AG04450 (cell line): Measurements from ENCODE around the gene UNK. TPM values are rescaled to one million over a fixed set of nuclear protein-coding genes. Genes with fewer than 3 reads are reported as not detected.

Experiments used
- CTCF ChIA-PET: fragments of 300-600, 350-600 bp; formaldehyde crosslinking; extraction: SDS; loops from one replicate; lab custom pipeline; 2022; ENCODE audit warnings: antibody characterized with exemption, inconsistent platforms; lab: Charles Lee
- POLR2A ChIA-PET: fragments of 350-600 bp; formaldehyde crosslinking; extraction: SDS; loops from one replicate; lab custom pipeline; 2021; ENCODE audit warnings: antibody characterized with exemption, inconsistent platforms; lab: Yijun Ruan, JAX
- DNase-seq: peaks from one replicate; pipeline ENCODE4 v3.0.0-alpha.2; 2011; ENCODE audit warnings: low read depth, low spot score
- H3K27ac ChIP-seq: one replicate; pipeline ENCODE4 v1.5.1; 2012; ENCODE audit warnings: low read depth, low read length, control low read depth
- H3K27me3 ChIP-seq: one replicate; pipeline ENCODE4 v1.6.0; 2012; ENCODE audit warnings: low read length; ENCODE audit not compliant: control insufficient read depth, insufficient read depth
- H3K4me3 ChIP-seq: 2 replicates; pipeline ENCODE4 v1.5.1; 2011; ENCODE audit warnings: mild to moderate bottlenecking, low read depth, low read length, control low read depth
- H3K9me3 ChIP-seq: 2 replicates; pipeline ENCODE4 v1.5.1; 2012; ENCODE audit warnings: low read length; ENCODE audit not compliant: control insufficient read depth, insufficient read depth
- CTCF ChIP-seq: IDR thresholded peaks from 2 replicates; pipeline ENCODE4 v1.5.1; 2011; ENCODE audit warnings: low read depth, low read length, control low read depth, inconsistent platforms
- polyA plus RNA-seq: library from polyadenylated mRNA; depleted of rRNA; stranded (reverse); fragments of >200 nt; gene quantifications from 2 replicates; pipeline ENCODE4 v1.2.3, GENCODE V29; 2011

The UNK gene
- polyA plus RNA-seq, 1 experiment: 11.4 TPM

- Histone ChIP-seq H3K27me3 (no peaks in the 10 kb centered on the region), H3K4me3 (no peak overlapping the region), H3K9me3 (no peaks in the 10 kb centered on the region), H3K27ac (no peak overlapping the region)
- ChIA-PET CTCF (interaction anchor here (1.5 kb wide), 1 partner anchor 16 kb away, joined by 3 read pairs; no protein-coding TSS in a partner anchor), POLR2A (interaction anchor here (0.6 kb wide), 1 partner anchor 12 kb away, joined by 4 read pairs; no protein-coding TSS in a partner anchor)
- DNase-seq: no peak
- TF ChIP-seq CTCF: no peak
These were observed 14.8 kb downstream of the UNK start for GRCh38 chr17:75799402-75799801.

GRCh38 chr17:75803883-75804282 is 19.3 kb downstream of the UNK start:
- H3K27me3 ChIP-seq: no peaks in the 10 kb centered on the region
- H3K4me3 ChIP-seq: no peak overlapping the region
- H3K27ac ChIP-seq: no peak overlapping the region
- DNase-seq: no peak
- ChIA-PET CTCF (interaction anchor here (0.7 to 1.0 kb wide), 2 partner anchors 44 to 54 kb away, joined by 3 to 4 read pairs; no protein-coding TSS in a partner anchor), POLR2A (interaction anchor here (0.7 kb wide), 1 partner anchor 24 kb away, joined by 4 read pairs; no protein-coding TSS in a partner anchor)
- no peak for TF ChIP-seq CTCF
- no peaks in the 10 kb centered on the region for H3K9me3 ChIP-seq

- no peak overlapping the region for H3K4me3 ChIP-seq
- no peaks in the 10 kb centered on the region for H3K9me3 ChIP-seq
- ChIA-PET POLR2A (no interaction called here), CTCF (interaction anchor here (1.1 to 2.9 kb wide), 2 partner anchors 24 to 39 kb away, joined by 3 to 9 read pairs; no protein-coding TSS in a partner anchor)
- H3K27me3 ChIP-seq: no peaks in the 10 kb centered on the region
- no peak for TF ChIP-seq CTCF
- peak overlapping the region; percentile 11 for H3K27ac ChIP-seq
- DNase-seq: no peak
These were observed 22.4 kb downstream of the UNK start for GRCh38 chr17:75806822-75807500.

GRCh38 chr17:75807861-75808260 is 23.3 kb downstream of the UNK start:
- Histone ChIP-seq H3K27ac (no peak overlapping the region), H3K27me3 (no peaks in the 10 kb centered on the region), H3K9me3 (no peaks in the 10 kb centered on the region), H3K4me3 (no peak overlapping the region)
- POLR2A ChIA-PET: no interaction called here
- CTCF ChIA-PET: interaction anchor here (0.6 to 2.9 kb wide), 4 partner anchors 19 to 495 kb away, joined by 3 to 9 read pairs (median 4); no protein-coding TSS in a partner anchor
- no peak for TF ChIP-seq CTCF
- DNase-seq: no peak

- no peak overlapping the region for H3K27ac ChIP-seq
- ChIA-PET POLR2A (no interaction called here), CTCF (interaction anchor here (1.2 to 2.9 kb wide), 2 partner anchors 22 to 25 kb away, joined by 3 to 9 read pairs; no protein-coding TSS in a partner anchor)
- no peak for DNase-seq
- no peak for TF ChIP-seq CTCF
- H3K4me3 ChIP-seq: no peak overlapping the region
- no peaks in the 10 kb centered on the region for H3K27me3 ChIP-seq
- H3K9me3 ChIP-seq: no peaks in the 10 kb centered on the region
These were observed 23.9 kb downstream of the UNK start for GRCh38 chr17:75808549-75808904.
